Stimulated activated CD4-positive, alpha-beta T cell treated with anti-CD3 and anti-CD28 coated beads, TNF-alpha, amount 100 ng/mL, for 24 hours (primary cell): ENCODE data around the gene COX7A1.

Source experiments
- DNase-seq, 3 experiments: peaks; one replicate each; pipeline ENCODE4 v3.0.0-alpha.2; 2020; ENCODE audit warnings: low read depth in 3 of 3

Gene COX7A1

GRCh38 chr19:36112678-36113077 lies 39.6 kb downstream of the COX7A1 start:
- no peak for DNase-seq

GRCh38 chr19:36111200-36111539 lies 41.1 kb downstream of the COX7A1 start:
- DNase-seq = no peak

- no peak for DNase-seq
These were observed 41.6 kb downstream of the COX7A1 start, which contains the start of gene OVOL3 for GRCh38 chr19:36110487-36111199. TSS of gene OVOL3 (plus strand) at chr19:36111143. CDS start at chr19:36111203, 60 bp downstream.

GRCh38 chr19:36108684-36109083 lies 43.6 kb downstream of the COX7A1 start:
- no peak for DNase-seq

- no peak for DNase-seq
These were observed 45.3 kb downstream of the COX7A1 start for GRCh38 chr19:36106991-36107390.

GRCh38 chr19:36106441-36106840 lies 45.8 kb downstream of the COX7A1 start:
- no peak for DNase-seq

GRCh38 chr19:36103842-36104552 lies 48.2 kb downstream of the COX7A1 start:
- no peak for DNase-seq

- no peak for DNase-seq
These were observed 49.1 kb downstream of the COX7A1 start for GRCh38 chr19:36103040-36103626.

GRCh38 chr19:36101550-36102327 lies 50.5 kb downstream of the COX7A1 start:
- no peak for DNase-seq
